H1 (cell line): ENCODE results near the gene MCM5. TPM values are rescaled to one million over a fixed set of nuclear protein-coding genes. Genes with fewer than 3 reads are reported as not detected.

Experiments
- CTCF ChIA-PET: fragments of 300-600 bp; sonication (Branson Sonifier 250); formaldehyde crosslinking; loops from one replicate; lab custom pipeline; 2021; ENCODE audit not compliant: partially characterized antibody; lab: Charles Lee
- POLR2A ChIA-PET: fragments of 300-600 bp; sonication (Branson Sonifier 250); formaldehyde crosslinking; loops from one replicate; lab custom pipeline; 2021; ENCODE audit warnings: inconsistent platforms; ENCODE audit not compliant: partially characterized antibody; lab: Charles Lee
- DNase-seq, 2 experiments: peaks; one replicate each; pipeline versions ENCODE4 v3.0.0 to v3.0.0-alpha.2; 2010 to 2022; ENCODE audit warnings: low spot score in 2 of 2, low read depth in 1 of 2, mixed read lengths in 1 of 2
- FAIRE-seq: peaks from 2 replicates; lab custom pipeline; 2011; peaks lifted over from hg19 to GRCh38; lab: Jason Lieb, UNC
- H2AFZ ChIP-seq: 2 replicates; pipeline ENCODE4 v1.8.1; 2012; ENCODE audit warnings: low read length, inconsistent platforms
- H2AK5ac ChIP-seq: 2 replicates; pipeline ENCODE4 v1.6.1; 2013; ENCODE audit warnings: low read depth, low read length
- H2BK120ac ChIP-seq: replicated peaks from 2 replicates; pipeline ENCODE3; 2013; ENCODE audit warnings: low read depth, low read length, inconsistent platforms
- H2BK12ac ChIP-seq: 2 replicates; pipeline ENCODE4 v1.6.1; 2013; ENCODE audit warnings: low read depth, low read length
- H2BK15ac ChIP-seq: 2 replicates; pipeline ENCODE4 v1.6.1; 2013; ENCODE audit warnings: low read length
- H2BK20ac ChIP-seq: 2 replicates; pipeline ENCODE4 v1.6.1; 2013; ENCODE audit warnings: low read length
- H2BK5ac ChIP-seq: 2 replicates; pipeline ENCODE4 v1.6.1; 2013; ENCODE audit warnings: low read depth, low read length
- H3K14ac ChIP-seq: 2 replicates; pipeline ENCODE4 v1.6.1; 2013; ENCODE audit warnings: inconsistent platforms; ENCODE audit not compliant: insufficient read length
- H3K18ac ChIP-seq: 2 replicates; pipeline ENCODE4 v1.6.1; 2013; ENCODE audit warnings: low read length; ENCODE audit errors: extremely low read depth
- H3K23ac ChIP-seq: 2 replicates; pipeline ENCODE4 v1.6.1; 2013; ENCODE audit warnings: inconsistent platforms; ENCODE audit not compliant: insufficient read length
- H3K23me2 ChIP-seq: 2 replicates; pipeline ENCODE4 v1.6.1; 2013; ENCODE audit warnings: low read depth, low read length
- H3K27ac ChIP-seq: 2 replicates; pipeline ENCODE4 v1.6.1; 2011; ENCODE audit warnings: low read depth, low read length, inconsistent platforms
- H3K27me3 ChIP-seq, 4 experiments: replicated peaks in 1 of 4; 1 replicate in 1 of 4; 2 replicates in 3 of 4; pipeline versions ENCODE4 v1.6.1 to v1.8.1; 2011 to 2013; ENCODE audit warnings: low read length in 3 of 4, mild to moderate bottlenecking in 3 of 4, inconsistent platforms in 2 of 4, mixed read lengths in 2 of 4, moderate library complexity in 1 of 4; ENCODE audit not compliant: control insufficient read depth in 3 of 4, insufficient read depth in 3 of 4; ENCODE audit errors: extremely low read depth in 1 of 4
- H3K36me3 ChIP-seq, 4 experiments: 2 replicates each; pipeline versions ENCODE4 v1.6.1 to v1.8.1; 2011 to 2013; ENCODE audit warnings: mild to moderate bottlenecking in 4 of 4, low read length in 3 of 4, moderate library complexity in 2 of 4, control low read depth in 1 of 4, inconsistent platforms in 1 of 4; ENCODE audit not compliant: insufficient read depth in 4 of 4, control insufficient read depth in 2 of 4
- H3K4ac ChIP-seq: replicated peaks from 2 replicates; pipeline ENCODE3; 2013; ENCODE audit warnings: low read length, low read depth, mixed read lengths, inconsistent platforms; ENCODE audit not compliant: insufficient read length
- H3K4me1 ChIP-seq, 4 experiments: replicated peaks in 1 of 4; 1 replicate in 1 of 4; 2 replicates in 3 of 4; pipeline versions ENCODE4 v1.6.1 to v1.8.1; 2011 to 2013; ENCODE audit warnings: low read length in 3 of 4, inconsistent platforms in 2 of 4, mixed read lengths in 1 of 4; ENCODE audit not compliant: insufficient read depth in 4 of 4, control insufficient read depth in 3 of 4
- H3K4me2 ChIP-seq, 2 experiments: 2 replicates each; pipeline versions ENCODE4 v1.6.1 to v1.8.1; 2011 to 2013; ENCODE audit warnings: low read depth in 2 of 2, low read length in 2 of 2, control low read depth in 1 of 2, inconsistent platforms in 1 of 2, mild to moderate bottlenecking in 1 of 2; ENCODE audit not compliant: insufficient read depth in 1 of 2
- H3K4me3 ChIP-seq, 4 experiments: fragments of 200-600, 300-600 bp in 1 of 4; sonication (generic), shearing (Covaris generic), sonication (Bioruptor Twin) in 1 of 4; 2 replicates each; pipeline versions ENCODE4 v1.5.1 to v1.8.1; 2011 to 2016; ENCODE audit warnings: low read length in 4 of 4, low read depth in 3 of 4, control low read depth in 2 of 4, inconsistent platforms in 2 of 4, mild to moderate bottlenecking in 2 of 4, mixed read lengths in 1 of 4, moderate library complexity in 1 of 4; ENCODE audit not compliant: insufficient read depth in 2 of 4; ENCODE audit errors: extremely low read depth in 1 of 4
- H3K56ac ChIP-seq: replicated peaks from 2 replicates; pipeline ENCODE3; 2013; ENCODE audit warnings: low read depth, mild to moderate bottlenecking, mixed read lengths, low read length, inconsistent platforms; ENCODE audit not compliant: insufficient read length
- H3K79me1 ChIP-seq: 2 replicates; pipeline ENCODE4 v1.6.1; 2013; ENCODE audit warnings: low read depth, low read length, control low read depth
- H3K79me2 ChIP-seq, 2 experiments: 2 replicates each; pipeline versions ENCODE4 v1.6.1 to v1.8.1; 2012 to 2013; ENCODE audit warnings: low read length in 2 of 2, mild to moderate bottlenecking in 2 of 2, inconsistent platforms in 1 of 2; ENCODE audit not compliant: insufficient read depth in 2 of 2, control insufficient read depth in 1 of 2
- H3K9ac ChIP-seq, 4 experiments: replicated peaks in 1 of 4; 1 replicate in 1 of 4; 2 replicates in 3 of 4; pipeline versions ENCODE4 v1.6.1 to v1.8.1; 2011 to 2013; ENCODE audit warnings: low read depth in 3 of 4, low read length in 3 of 4, control low read depth in 2 of 4, mild to moderate bottlenecking in 2 of 4, moderate library complexity in 2 of 4, inconsistent platforms in 1 of 4; ENCODE audit errors: extremely low read depth in 1 of 4
- H3K9me3 ChIP-seq, 2 experiments: 2 replicates each; pipeline versions ENCODE4 v1.6.1 to v1.8.1; 2012 to 2013; ENCODE audit warnings: mild to moderate bottlenecking in 2 of 2, moderate library complexity in 2 of 2, control low read depth in 1 of 2, inconsistent platforms in 1 of 2, low read depth in 1 of 2, low read length in 1 of 2, mixed read lengths in 1 of 2; ENCODE audit not compliant: insufficient read depth in 2 of 2
- H4K20me1 ChIP-seq, 2 experiments: replicated peaks in 1 of 2; 2 replicates each; pipeline versions ENCODE3 to v1.8.1; 2011 to 2013; ENCODE audit warnings: inconsistent platforms in 2 of 2, low read length in 2 of 2, mild to moderate bottlenecking in 1 of 2; ENCODE audit not compliant: insufficient read depth in 2 of 2, control insufficient read depth in 1 of 2
- H4K5ac ChIP-seq: 2 replicates; pipeline ENCODE4 v1.6.1; 2013; ENCODE audit warnings: low read length, low read depth, mixed read lengths, inconsistent platforms; ENCODE audit not compliant: insufficient read length
- H4K8ac ChIP-seq: 2 replicates; pipeline ENCODE4 v1.8.0; 2013; ENCODE audit warnings: mild to moderate bottlenecking, moderate library complexity, low read length, inconsistent platforms; ENCODE audit not compliant: insufficient read depth; ENCODE audit errors: extremely low read depth
- H4K91ac ChIP-seq: replicated peaks from 2 replicates; pipeline ENCODE3; 2013; ENCODE audit warnings: low read length, mixed read lengths, inconsistent platforms; ENCODE audit not compliant: insufficient read length
- POLR2AphosphoS5 ChIP-seq: IDR thresholded peaks from 2 replicates; pipeline ENCODE4 v1.6.1; 2011; ENCODE audit warnings: low read depth, low read length
- SRF ChIP-seq: IDR thresholded peaks from 2 replicates; pipeline ENCODE4 v1.6.1; 2011; ENCODE audit warnings: mild to moderate bottlenecking, low read depth, low read length, moderate library complexity
- WGBS, 2 experiments: shearing (Covaris generic) in 1 of 2; methylation state at CpG; one replicate each; pipeline versions ENCODE4 v1.1.6 to v1.1.7; 2013 to 2015; ENCODE audit warnings: low lambda C conversion rate in 2 of 2, mixed read lengths in 2 of 2, inconsistent platforms in 1 of 2, low coverage in 1 of 2, missing lambda C conversion rate in 1 of 2; ENCODE audit not compliant: insufficient replicate concordance in 2 of 2, insufficient coverage in 1 of 2, insufficient read length in 1 of 2; ENCODE audit errors: extremely low coverage in 1 of 2, missing lambda C conversion rate in 1 of 2; 5-methylcytosine and 5-hydroxymethylcytosine counted together
- polyA plus RNA-seq, 7 experiments: library from polyadenylated mRNA; depleted of rRNA in 3 of 7; stranded (reverse) in 5 of 7; unstranded in 2 of 7; fragments of >200 nt in 5 of 7; fragments of 200-250 nt in 2 of 7; gene quantifications; 1 replicate in 5 of 7; 2 replicates in 1 of 7; 4 replicates in 1 of 7; pipeline versions ENCODE4 v1.2.1 to v1.2.3, GENCODE V29; 2011 to 2013; ENCODE audit warnings: missing spikeins in 2 of 7, mixed read lengths in 2 of 7
- total RNA-seq: library from RNA; stranded (reverse); fragmentation: NEBNext Ultra II Directional; extraction: Animal tissue kit (Norgen Biotek cat#: 25700); gene quantifications from 2 replicates; pipeline ENCODE4 v1.2.1, GENCODE V29; 2021

MCM5 gene
- total and polyA plus RNA-seq, 2 of the 8 experiments (the other 6 are each of a cell fraction or from before 2014, with no cell fraction given): 210 to 305 TPM

DNA sequence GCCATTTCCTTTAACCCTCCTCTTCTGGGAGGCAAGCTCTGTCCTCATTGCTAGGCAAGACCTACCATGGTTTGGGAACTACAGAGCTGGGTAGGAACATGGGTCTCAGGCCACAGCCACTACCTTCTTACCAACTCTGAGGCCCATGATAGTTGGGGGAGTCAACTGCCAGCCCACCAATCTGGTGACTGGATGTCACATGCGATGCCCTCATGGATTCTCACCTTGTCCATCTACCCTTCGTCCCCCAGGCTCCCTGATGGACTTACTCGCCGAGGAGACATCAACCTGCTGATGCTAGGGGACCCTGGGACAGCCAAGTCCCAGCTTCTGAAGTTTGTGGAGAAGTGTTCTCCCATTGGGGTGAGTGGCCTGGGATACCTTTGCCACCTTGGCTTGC lies 13.7 kb downstream of the MCM5 start:
- Histone ChIP-seq H4K5ac (no peak overlapping the region), H3K36me3 (peaks cover 72 to 97% (median 90%) of the 10 kb centered on the region in 4 experiments)
- peak; percentile 70; the same call in 1 of the 2 replicates for TF ChIP-seq POLR2AphosphoS5
- TF ChIP-seq SRF: no peak
- TF ChIP-seq, all 59 proteins: peak for 1
- Histone ChIP-seq H3K4me2 (no peak overlapping the region), H3K23ac (no peak overlapping the region), H4K20me1 (peaks cover 13 to 35% of the 10 kb centered on the region in 2 experiments), H2BK20ac (no peak overlapping the region), H2BK12ac (no peak overlapping the region), H3K4me1 (no peaks in the 10 kb centered on the region; a peak in 1 of 7 replicates), H4K91ac (no peak overlapping the region), H3K4ac (no peak overlapping the region), H3K27me3 (no peaks in the 10 kb centered on the region), H3K79me2 (peaks cover 0 to 2% of the 10 kb centered on the region in 2 experiments; a peak in 1 of 4 replicates), H4K8ac (no peak overlapping the region; the same call in 1 of the 2 replicates), H3K56ac (no peak overlapping the region), H3K23me2 (no peaks in the 10 kb centered on the region), H2BK120ac (no peak overlapping the region), H2BK5ac (no peak overlapping the region), H3K27ac (no peak overlapping the region), H3K4me3 (no peak overlapping the region), H2AK5ac (no peak overlapping the region), H3K9me3 (no peaks in the 10 kb centered on the region), H3K79me1 (peaks cover 3% of the 10 kb centered on the region; the same call in 1 of the 2 replicates), H3K14ac (no peak overlapping the region), H3K9ac (no peak overlapping the region), H3K18ac (no peak overlapping the region), H2AFZ (no peak overlapping the region), H2BK15ac (no peak overlapping the region)
- WGBS, 2 experiments: 97% methylated on average over 4 of the region's 4 CpGs; no CpG with 5 or more reads in 1 of the 2 experiments
- ChIA-PET CTCF (interaction anchor here (0.6 to 14.1 kb wide), 6 partner anchors 8 to 124 kb away, joined by 3 to 122 read pairs (median 7); no protein-coding TSS in a partner anchor), POLR2A (interaction anchor here (0.6 to 57.4 kb wide), 5 partner anchors 1 to 1473 kb away, joined by 3 to 1995 read pairs (median 4); partner anchors contain the start of genes HMOX1 and MCM5)
- no peak for FAIRE-seq
- DNase-seq: no peak
